Activated B cell treated with CpG ODN at 0.5 μM for 24 hours (primary cell): ENCODE measurements around the gene GTPBP1. TPM values are rescaled to one million over a fixed set of nuclear protein-coding genes. Genes with fewer than 3 reads are reported as not detected.

Experiments used
- ATAC-seq: fragments of 200-7000 bp; cut with Tn5 transposase; one replicate; pipeline ENCODE4 v1.10.0; 2021; ENCODE audit warnings: low read depth, mild to moderate bottlenecking, moderate library complexity
- CTCF ChIA-PET: fragments of 350-600 bp; sonication (Branson Sonifier 250); formaldehyde crosslinking; loops from one replicate; lab custom pipeline; 2021; ENCODE audit warnings: antibody characterized with exemption; lab: Charles Lee
- POLR2A ChIA-PET: fragments of 350-600 bp; sonication (Branson Sonifier 250); formaldehyde crosslinking; loops from one replicate; lab custom pipeline; 2021; ENCODE audit warnings: antibody characterized with exemption; lab: Charles Lee
- DNase-seq: peaks from one replicate; pipeline ENCODE4 v3.0.0; 2022
- H3K27ac Mint-ChIP-seq: one replicate; pipeline ENCODE4 v1.8.0; 2020; ENCODE audit warnings: mixed read lengths
- H3K27me3 Mint-ChIP-seq: one replicate; pipeline ENCODE4 v1.8.0; 2021; ENCODE audit warnings: mixed read lengths
- H3K36me3 Mint-ChIP-seq: one replicate; pipeline ENCODE4 v1.8.0; 2021; ENCODE audit warnings: low read depth, mixed read lengths
- H3K4me1 Mint-ChIP-seq: one replicate; pipeline ENCODE4 v1.8.0; 2021; ENCODE audit warnings: mixed read lengths
- H3K4me3 Mint-ChIP-seq: one replicate; pipeline ENCODE4 v1.8.0; 2020; ENCODE audit warnings: mild to moderate bottlenecking, mixed read lengths
- H3K9me3 Mint-ChIP-seq: one replicate; pipeline ENCODE4 v1.8.0; 2020; ENCODE audit warnings: mixed read lengths
- intact Hi-C: fragments of 100-400 bp; cut with micrococcal nuclease; formaldehyde crosslinking; loops from one replicate; pipeline ENCODE4 v1.15.1; 2024
- total RNA-seq: library from RNA; stranded (reverse); gene quantifications from 2 replicates; pipeline ENCODE4 v1.2.3, GENCODE V29; 2022
- TF ChIP-seq, protein P1 (sequence below): fragments of 200-600 bp; IDR thresholded peaks from one replicate; pipeline ENCODE4 v1.8.0; 2022; ENCODE audit warnings: antibody characterized with exemption, mild to moderate bottlenecking

GTPBP1 gene
- total RNA-seq, 1 donor from 2014 or later: 103 TPM

DNA sequence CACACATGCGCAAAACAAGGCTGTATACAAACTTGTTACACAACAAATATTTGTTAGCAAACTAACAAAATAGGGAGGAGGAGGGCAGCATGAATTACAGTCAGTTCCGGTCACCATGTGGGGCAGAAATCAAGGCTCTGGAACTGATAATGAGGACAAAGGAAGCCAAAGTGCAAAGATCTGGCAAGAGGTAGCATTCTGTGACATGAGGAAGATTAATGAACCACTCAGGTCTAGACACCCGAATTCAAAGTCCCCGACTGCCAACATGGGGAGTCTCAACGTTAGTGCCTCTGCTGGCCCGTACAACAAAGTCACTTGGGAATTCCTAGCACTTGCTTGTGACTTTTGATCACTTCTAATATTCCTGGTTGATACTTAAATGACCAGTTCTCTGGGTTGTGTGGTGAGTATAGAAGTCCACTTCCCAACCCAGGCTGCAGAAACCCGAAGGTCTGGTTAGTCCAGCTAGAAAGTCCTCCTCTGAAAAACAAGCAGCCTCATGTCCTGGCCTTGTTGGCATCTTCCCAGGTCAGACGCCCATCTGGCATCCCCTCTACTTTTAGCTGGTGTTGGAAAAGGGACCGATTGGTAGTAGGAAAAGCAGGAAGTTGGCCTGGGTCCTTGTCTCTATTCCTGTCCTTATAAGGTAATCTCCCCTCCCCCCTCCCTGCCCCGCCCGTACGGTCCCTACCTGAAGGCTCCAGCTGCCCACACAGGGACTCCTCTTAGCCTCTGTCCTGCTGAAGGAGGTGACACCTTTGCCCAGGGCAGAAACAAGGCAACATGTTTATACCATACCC, 48.4 kb downstream of the GTPBP1 start:
- Mint-ChIP-seq H3K27ac (peak overlapping the region; percentile 99), H3K4me1 (peaks cover 81% of the 10 kb centered on the region), H3K9me3 (no peaks in the 10 kb centered on the region), H3K27me3 (no peaks in the 10 kb centered on the region), H3K4me3 (peak overlapping the region; percentile 92), H3K36me3 (peaks cover 38% of the 10 kb centered on the region)
- POLR2A ChIA-PET: interaction anchor here (0.5 to 5.7 kb wide), 14 partner anchors 9 to 768 kb away, joined by 3 to 37 read pairs (median 3); partner anchors contain the start of genes GTPBP1, RPL3 and TOMM22
- intact Hi-C loops: loop anchor here (1.0 kb wide), 1 partner anchor 49 kb away; the partner anchor contains the start of gene GTPBP1
- ATAC-seq (no peak), DNase-seq (no peak)
- TF ChIP-seq, protein P1, sequence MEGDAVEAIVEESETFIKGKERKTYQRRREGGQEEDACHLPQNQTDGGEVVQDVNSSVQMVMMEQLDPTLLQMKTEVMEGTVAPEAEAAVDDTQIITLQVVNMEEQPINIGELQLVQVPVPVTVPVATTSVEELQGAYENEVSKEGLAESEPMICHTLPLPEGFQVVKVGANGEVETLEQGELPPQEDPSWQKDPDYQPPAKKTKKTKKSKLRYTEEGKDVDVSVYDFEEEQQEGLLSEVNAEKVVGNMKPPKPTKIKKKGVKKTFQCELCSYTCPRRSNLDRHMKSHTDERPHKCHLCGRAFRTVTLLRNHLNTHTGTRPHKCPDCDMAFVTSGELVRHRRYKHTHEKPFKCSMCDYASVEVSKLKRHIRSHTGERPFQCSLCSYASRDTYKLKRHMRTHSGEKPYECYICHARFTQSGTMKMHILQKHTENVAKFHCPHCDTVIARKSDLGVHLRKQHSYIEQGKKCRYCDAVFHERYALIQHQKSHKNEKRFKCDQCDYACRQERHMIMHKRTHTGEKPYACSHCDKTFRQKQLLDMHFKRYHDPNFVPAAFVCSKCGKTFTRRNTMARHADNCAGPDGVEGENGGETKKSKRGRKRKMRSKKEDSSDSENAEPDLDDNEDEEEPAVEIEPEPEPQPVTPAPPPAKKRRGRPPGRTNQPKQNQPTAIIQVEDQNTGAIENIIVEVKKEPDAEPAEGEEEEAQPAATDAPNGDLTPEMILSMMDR: no peak
- CTCF ChIA-PET: no interaction called here

DNA sequence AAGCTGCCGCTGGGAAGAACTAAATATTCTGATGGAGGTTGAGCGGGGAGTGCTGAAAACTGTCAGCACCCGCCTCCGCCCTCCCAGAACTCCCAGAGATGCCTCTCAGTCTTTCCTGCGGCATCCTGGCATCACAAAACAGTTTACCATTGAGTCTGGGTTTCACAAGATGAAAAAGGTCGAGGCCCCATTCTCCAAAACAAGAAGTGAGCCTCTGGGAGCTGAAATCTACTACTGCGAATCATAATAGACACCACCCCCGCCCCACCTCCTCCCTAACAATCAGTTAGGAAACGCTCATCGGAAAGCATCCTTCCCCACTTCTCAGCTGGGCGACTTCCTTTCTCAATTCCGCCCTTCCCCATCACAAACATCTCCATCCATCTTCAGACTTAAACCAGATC, 49.0 kb downstream of the GTPBP1 start:
- DNase-seq: no peak
- Mint-ChIP-seq H3K27ac (peak overlapping the region; percentile 99), H3K27me3 (no peaks in the 10 kb centered on the region), H3K4me3 (peak overlapping the region; percentile 92), H3K9me3 (no peaks in the 10 kb centered on the region), H3K4me1 (peaks cover 82% of the 10 kb centered on the region), H3K36me3 (peaks cover 32% of the 10 kb centered on the region)
- CTCF ChIA-PET: no interaction called here
- no peak for ATAC-seq
- intact Hi-C loops: loop anchor here (1.0 to 5.0 kb wide), 5 partner anchors 32 to 563 kb away; partner anchors contain the start of genes CBX6, GTPBP1, NPTXR and RPL3
- TF ChIP-seq, protein P1: no peak
- POLR2A ChIA-PET: interaction anchor here (0.5 to 5.7 kb wide), 14 partner anchors 9 to 768 kb away, joined by 3 to 37 read pairs (median 3); partner anchors contain the start of genes GTPBP1, RPL3 and TOMM22

DNA sequence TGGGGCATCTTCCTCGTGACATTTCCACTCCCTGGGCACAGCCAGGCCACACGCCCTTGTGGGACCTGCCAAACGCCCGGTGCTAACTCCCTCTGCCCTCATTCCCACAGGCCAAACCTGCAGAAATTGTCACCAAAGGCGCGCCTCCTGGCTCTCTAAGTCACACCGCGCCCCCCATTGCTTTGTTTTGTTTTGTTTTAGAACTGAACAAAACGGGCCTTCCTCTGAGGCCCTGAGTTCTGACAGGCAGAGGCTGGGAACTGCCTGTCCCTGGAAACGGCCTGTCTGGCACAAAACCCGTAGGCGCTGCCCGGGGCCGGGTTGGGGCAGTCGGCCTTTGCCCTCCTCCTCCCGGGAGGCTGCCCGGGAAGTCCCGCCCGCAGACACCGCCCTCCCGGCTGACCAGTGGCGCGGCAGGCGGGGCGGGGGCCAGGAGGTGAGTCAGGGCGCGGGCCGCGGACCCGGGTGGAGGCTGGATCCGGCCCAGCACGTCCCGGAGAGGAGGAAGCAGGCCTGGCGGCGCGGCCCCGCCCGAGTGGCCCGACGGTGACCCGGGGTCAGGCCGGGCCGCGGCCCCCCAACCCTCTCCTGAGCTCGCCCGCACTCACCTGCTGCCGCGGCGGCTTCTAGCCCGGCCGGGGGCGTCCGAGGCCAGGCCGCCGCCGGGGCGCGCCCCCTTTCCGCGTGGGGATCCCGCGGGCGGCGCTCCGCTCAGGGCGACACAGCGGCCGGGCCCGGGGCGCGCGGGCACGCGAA, 49.6 kb downstream of the GTPBP1 start:
- H3K9me3 Mint-ChIP-seq: no peaks in the 10 kb centered on the region
- CTCF ChIA-PET: no interaction called here
- POLR2A ChIA-PET: interaction anchor here (0.6 to 5.7 kb wide), 11 partner anchors 8 to 1875 kb away, joined by 3 to 37 read pairs (median 4); partner anchors contain the start of genes GTPBP1, RPL3 and TOMM22
- peak; percentile 19 for ATAC-seq
- H3K4me1 Mint-ChIP-seq: peaks cover 77% of the 10 kb centered on the region
- intact Hi-C loops: loop anchor here (1.0 to 5.0 kb wide), 4 partner anchors 33 to 562 kb away; partner anchors contain the start of genes CBX6, NPTXR and RPL3
- H3K36me3 Mint-ChIP-seq: peaks cover 26% of the 10 kb centered on the region
- H3K4me3 Mint-ChIP-seq: peak overlapping the region; percentile 92
- peak overlapping the region; percentile 99 for H3K27ac Mint-ChIP-seq
- TF ChIP-seq, protein P1: no peak
- no peaks in the 10 kb centered on the region for H3K27me3 Mint-ChIP-seq
- peak; percentile 67 for DNase-seq

DNA sequence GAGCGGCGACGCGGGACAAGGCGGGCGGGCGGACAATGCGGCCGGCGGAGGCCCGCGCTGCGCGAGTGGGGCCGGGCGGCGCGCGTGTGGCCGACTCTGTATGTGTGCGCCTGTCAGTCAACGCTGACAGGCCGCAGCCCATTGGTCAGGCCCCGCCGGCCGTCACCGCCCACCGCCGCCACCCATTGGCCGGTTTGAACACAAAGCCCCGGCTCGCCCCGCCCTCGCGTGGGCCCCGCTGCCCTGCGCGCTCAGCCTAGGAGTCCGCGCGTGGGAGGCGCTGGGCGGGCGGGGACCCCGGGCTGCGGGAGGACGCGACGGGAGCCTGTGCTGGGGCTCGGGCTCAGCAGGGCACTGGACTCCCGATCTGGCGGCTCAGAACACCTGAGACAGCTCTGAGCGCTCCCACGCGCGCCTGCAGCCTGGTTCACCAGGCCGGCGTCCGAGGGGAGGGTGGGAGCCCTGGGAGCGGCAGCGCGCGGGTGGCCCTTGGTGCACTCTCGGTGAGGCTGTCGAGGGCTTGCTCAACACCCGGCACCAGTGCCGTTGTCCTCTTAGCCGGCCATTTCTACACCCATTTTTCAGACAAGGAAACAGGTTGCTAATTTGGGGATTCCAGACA, 50.3 kb downstream of the GTPBP1 start, which contains the start of gene SUN2:
Gene SUN2, minus strand, starts transcription at position 88 of the 622 bp plus-strand sequence. CDS start 3,370 bp downstream, outside the sequence.
- peak; percentile 75 for ATAC-seq
- H3K36me3 Mint-ChIP-seq: peaks cover 23% of the 10 kb centered on the region
- peak within 1 kb of the TSS; percentile 92 for H3K4me3 Mint-ChIP-seq
- H3K27me3 Mint-ChIP-seq: no peaks in the 10 kb centered on the region
- intact Hi-C loops: loop anchor here (1.0 to 5.0 kb wide), 5 partner anchors 34 to 561 kb away; partner anchors contain the start of genes CBX6, DNAL4, NPTXR and RPL3
- ChIA-PET CTCF (interaction anchor here (1.2 kb wide), 1 partner anchor 10 kb away, joined by 7 read pairs; no protein-coding TSS in a partner anchor), POLR2A (interaction anchor here (0.5 to 3.6 kb wide), 5 partner anchors 22 to 1288 kb away, joined by 4 to 16 read pairs (median 4); partner anchors contain the start of genes GTPBP1 and RPL3)
- H3K9me3 Mint-ChIP-seq: no peaks in the 10 kb centered on the region
- TF ChIP-seq, protein P1: no peak
- peak; percentile 92 for DNase-seq
- peaks cover 71% of the 10 kb centered on the region for H3K4me1 Mint-ChIP-seq
- peak within 1 kb of the TSS; percentile 99 for H3K27ac Mint-ChIP-seq
